Raji (cell line): ENCODE data around the gene CDC42EP3.

Experiments used
- POLR2A ChIP-seq: IDR thresholded peaks from 2 replicates; pipeline ENCODE4 v1.6.1; 2011; ENCODE audit warnings: low read depth, low read length, control low read depth; ENCODE audit not compliant: insufficient read depth

The CDC42EP3 gene

DNA sequence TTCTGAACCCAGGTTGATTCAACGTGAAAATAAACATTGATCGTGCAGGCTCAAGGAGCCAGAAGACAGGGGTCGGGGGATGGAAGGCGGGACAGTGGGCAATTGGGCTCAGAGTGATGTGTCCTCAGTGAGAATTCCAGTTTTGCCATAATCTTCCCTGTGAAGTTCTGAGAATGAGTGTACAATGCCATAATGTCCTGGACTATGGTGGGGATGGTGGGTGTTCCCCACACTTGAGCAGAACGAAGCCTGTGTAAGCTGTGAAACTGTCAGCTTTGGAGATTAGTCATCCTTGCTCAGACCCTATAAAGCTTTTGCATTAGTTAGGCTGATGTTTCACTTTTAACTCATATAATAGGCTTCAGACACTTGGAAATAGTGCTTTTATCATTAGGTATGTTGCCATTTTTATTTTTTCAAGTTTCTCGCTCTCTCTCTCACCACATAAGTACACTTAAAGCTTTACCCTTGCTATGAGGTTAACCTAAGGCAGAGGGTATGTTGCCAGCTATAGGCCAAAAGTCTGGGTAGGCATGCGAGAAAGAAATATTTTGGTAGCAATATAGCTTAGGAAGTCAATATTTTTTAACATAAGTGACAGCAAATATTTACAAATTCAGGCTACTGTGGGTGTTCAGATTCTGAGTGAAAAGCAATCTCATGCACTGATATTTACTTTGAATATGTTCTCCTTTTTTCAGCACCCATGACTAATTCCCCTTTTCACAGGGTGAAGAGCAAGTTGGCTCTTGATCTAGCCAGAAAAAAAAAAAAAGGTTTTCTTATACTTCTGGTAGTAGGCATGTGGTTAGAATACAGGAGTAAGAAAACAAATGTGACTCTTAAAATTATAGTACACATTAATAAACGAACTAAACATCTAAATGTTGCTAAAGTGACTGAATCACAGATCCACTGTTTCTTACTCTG lies 47.2 kb downstream of the CDC42EP3 start:
- TF ChIP-seq POLR2A: no peak

DNA sequence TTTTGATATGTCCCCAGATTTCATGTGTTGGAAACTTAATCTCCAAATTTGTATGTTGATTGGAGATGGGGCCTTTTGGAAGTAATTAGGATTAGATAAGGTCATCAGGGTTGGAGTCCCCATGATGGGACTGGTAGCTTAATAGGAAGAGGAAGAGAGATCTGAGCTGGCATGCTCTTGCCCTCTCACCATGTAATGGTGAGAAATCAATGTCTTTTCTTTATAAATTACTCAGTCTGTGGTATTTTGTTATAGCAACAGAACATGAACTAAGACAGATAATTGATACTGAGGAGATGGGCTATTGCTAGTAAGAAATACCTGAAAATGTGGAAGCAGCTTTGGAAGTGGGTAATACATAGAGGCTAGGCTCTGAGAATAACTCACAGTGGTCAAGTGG lies 48.0 kb downstream of the CDC42EP3 start:
- TF ChIP-seq POLR2A: no peak

DNA sequence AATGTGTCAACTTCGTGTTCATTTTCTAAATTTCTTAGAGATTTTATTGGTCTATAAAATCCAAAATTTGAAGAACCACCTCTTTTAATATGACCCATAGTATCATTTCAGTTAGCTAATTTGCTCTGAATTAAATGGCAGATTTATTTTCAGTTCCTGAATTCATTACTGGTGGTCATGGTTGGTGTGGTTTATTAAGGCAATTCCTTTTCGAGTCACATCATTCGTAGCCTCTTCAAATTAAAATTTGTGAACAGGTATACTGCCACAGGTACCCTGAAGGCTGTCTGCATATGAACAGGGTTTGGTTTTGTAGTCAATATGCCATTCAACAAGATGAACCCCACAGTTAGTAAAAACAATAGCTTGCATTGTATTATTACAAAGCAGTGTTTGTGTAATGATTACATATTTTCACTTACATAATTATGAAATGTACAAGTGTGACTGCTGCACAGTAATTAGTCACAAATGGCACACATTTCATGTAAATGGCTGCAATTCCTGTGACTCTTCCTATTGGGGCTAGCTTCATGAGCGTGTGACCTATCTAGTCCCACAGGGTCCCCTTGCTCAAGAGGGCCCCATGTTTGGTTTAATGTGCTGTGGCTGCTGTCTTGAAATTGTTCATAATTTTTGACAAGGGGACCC lies 48.9 kb downstream of the CDC42EP3 start:
- no peak for TF ChIP-seq POLR2A

DNA sequence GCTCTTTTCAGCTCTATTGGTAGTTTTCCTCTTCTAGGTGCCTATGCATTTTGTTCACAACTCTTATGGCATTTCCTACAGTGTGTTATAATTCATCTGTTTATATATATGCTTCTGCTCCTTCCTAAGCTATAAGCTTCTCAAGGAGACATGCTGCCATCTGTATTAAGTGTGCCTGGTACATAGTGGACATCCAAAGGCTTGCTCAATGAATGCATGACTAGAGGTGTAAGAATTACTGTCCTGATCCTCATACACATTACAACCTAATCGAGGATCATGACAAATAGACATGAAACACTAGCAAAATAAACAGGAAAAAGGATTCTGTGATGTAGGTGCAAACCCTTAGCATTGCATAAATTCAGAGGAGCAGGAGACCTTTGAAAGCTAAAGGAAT lies 50.2 kb downstream of the CDC42EP3 start:
- TF ChIP-seq POLR2A: no peak

DNA sequence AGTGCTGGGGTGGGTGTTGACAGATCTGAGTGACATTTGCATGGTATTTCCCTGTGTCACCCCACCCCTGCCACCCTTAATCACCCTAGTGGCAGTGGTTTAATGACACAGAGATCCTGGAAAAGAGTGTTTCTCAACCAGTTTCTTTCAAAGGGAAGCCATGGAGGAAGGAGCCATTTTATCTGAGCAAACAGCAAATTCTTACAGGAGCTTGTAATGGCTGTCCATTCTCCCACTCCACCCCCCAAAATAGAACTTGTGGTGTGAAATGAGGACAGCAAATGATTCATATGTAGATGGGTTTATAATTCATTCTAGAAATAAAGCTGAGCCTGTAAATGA lies 51.5 kb downstream of the CDC42EP3 start:
- no peak for TF ChIP-seq POLR2A

DNA sequence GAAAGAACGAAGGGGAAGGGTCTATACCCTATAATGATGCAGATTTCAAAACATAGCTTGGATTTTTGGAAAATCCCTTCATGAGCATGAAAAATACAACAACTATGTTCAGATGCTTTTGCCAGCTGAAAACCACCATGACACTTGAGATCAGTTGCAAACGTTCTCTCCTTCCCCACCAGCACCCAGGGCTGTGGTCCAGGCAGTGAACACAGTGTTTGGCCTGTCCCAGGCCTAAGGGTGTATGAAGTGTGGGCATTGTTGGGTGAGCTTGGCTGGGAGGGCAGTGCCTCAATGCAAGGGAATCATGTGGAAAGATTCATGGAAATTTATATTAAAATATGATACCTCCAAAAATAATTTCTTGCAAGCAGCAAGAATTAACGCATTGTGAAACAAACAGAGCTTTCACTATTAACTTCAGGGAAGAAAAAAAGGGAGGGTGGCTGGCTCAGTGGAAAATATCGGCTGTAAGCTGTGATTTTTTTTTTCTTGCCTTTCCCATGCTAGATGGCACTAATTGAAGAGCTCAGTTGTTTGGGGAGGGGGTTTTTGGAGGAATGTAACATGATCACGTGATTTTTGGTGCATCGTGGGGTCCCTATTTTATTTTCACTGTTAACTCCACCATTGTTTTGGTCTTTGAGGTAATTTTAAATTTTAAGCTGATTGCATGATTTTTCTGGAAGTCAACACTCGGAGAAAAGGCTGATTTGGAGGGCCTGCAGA lies 52.0 kb downstream of the CDC42EP3 start:
- TF ChIP-seq POLR2A: no peak

DNA sequence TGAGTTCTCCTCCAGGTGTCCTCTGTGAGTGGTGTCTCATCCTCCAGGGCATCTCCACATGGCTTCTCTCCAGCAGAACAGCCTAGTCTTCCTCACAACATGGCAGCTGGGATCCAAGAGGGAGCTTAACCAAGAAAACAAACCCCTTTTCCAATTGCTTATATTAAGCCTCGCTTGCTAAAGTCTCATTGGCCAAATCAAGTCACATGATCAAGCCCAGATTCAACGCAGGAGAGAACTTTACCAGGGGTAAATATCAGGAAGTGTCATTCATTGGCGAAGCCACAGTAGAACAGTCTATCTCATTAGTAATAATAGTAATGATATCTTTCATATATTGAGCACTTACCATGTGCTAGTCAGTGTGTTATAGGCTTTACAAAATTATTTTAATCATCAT lies 53.1 kb downstream of the CDC42EP3 start:
- no peak for TF ChIP-seq POLR2A

DNA sequence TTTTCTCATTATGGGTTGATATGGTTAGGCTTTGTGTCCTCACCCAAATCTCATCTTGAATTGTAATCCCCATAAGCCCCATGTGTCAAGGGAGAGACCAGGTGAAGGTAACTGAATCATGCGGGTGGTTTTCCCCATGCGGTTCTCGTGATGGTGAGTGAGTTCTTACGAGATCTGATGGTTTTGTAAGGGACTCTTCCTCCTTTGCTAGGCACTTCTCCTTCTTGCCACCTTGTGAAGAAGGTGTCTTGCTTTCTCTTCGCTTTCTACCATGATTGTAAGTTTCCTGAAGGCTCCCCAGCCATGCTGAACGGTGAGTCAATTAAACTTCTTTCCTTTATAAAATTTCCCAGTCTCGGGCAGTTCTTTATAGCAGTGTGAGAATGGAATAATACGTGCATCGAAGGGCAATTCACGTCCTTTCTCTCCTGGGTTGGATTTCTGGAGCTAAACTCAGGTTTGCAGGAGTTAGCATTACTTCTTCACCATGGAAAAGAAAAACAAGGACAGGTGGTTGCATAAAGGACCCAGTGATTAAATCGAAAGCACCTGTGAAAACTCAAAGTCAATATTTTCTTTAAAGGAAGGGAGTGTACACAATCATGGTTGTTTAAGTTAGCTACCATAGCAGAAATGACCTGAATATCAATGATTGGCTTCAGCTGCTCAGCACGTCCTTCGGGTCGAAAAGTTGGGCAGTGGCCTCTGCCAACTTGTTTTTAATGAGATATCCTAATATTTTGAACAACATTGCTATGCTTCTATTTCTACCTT lies 54.1 kb downstream of the CDC42EP3 start:
- TF ChIP-seq POLR2A: no peak

DNA sequence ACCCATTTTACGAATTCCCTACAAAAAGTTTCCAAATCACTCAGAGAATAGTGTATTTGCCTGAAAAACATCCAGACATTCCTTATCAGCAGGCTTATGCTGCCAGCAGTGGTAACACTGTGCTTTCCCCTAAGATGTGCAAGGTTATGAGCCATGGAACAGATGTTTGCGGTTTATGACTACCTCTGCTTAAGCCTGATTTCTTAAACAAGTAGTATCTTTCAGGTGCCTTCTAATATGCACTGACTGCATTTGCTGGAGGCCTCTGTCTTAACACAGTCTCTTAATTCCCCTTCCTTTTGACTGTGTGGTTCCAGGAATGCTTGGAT lies 54.8 kb downstream of the CDC42EP3 start:
- no peak for TF ChIP-seq POLR2A

DNA sequence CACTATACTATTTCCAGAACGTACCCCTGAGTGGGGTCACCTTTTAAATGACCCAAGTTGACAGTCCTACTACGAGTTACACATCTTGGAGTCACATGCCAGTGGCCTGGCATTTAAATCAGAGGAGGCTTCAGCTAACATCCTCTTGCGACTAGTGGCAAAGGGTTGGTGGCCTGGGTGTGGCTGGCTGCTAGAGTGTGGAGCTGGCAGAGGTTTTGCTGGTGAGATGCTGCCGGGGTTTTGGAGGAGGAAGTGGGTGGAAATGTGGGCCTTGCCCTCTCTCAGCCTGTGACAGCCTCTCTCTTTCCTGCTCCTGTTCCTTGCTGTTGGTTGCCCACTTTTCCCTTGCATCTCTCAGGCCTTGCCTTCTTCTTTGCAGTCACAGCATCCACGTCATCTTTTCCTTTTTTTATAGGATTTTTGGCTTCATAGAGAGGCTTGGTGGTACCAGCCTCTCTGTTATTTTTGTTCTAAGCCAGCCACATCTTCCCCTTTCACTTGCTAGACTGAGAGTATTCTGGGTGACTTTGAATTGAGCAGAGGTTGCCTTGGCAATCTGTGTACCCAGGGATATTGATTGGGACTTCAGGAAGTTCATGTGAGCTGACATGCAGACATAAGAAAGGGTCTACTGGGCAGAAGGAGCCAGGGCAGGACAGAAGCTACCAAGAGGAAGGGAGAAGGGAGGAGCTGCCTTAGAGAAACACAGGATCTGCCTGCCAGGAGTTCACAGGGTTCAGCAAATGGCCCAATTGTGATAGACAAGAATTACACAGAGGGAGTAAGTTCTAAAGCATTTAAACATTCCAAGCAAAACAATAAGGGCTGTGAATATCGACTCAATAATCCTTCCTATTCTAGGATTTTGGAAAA lies 55.4 kb downstream of the CDC42EP3 start:
- TF ChIP-seq POLR2A: no peak

DNA sequence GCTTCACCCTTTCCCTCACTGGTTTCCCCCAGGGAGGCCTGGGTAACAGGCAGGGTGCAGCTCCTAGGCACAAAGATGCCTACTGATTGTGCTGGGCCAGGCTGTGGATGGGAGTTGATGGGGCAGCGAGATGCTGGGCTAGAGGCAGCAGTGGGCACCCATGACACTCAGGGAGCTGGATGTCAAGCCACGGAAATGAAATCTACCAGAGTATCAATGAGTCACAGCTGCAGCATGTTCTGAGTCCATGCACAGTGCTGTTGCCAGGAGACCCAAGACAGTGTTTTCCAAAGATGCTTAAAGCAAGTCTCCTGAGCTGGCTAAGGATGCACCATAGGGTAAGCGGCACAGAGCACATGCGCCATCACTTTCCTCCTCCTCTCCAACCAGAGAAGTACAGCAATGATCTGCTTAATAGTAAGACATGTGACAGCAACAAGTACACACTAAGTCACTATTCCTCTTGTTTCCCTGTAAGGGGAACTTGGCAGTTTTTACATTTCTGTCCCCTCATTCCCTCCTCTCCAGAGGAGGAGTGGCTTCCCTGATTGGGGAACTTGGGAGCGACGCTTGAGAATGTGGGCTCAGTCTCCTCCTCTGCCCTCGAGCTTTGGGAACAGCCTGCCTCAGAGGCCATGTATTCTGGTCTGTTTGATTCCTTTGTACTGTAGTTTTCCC lies 57.2 kb downstream of the CDC42EP3 start:
- no peak for TF ChIP-seq POLR2A

DNA sequence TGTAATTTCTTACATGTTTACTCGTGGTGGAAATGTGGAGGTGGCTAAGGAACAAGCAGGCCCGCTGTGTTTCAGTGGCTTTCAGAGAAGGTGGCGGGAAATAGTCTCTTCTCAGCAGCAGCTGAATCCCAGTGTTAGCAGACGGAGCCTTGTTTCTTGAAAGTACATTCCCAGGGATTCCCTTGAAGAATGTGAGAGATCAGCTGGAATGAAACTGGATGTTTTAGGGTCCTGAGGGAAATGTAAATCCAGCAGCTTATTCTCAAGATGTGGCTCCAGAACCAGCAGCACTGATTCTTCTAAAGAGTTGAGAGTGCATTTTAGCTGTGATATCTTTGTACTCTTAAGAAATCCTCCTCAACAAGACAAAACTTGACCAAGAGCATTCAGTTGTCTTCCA lies 59.1 kb downstream of the CDC42EP3 start:
- TF ChIP-seq POLR2A: no peak

DNA sequence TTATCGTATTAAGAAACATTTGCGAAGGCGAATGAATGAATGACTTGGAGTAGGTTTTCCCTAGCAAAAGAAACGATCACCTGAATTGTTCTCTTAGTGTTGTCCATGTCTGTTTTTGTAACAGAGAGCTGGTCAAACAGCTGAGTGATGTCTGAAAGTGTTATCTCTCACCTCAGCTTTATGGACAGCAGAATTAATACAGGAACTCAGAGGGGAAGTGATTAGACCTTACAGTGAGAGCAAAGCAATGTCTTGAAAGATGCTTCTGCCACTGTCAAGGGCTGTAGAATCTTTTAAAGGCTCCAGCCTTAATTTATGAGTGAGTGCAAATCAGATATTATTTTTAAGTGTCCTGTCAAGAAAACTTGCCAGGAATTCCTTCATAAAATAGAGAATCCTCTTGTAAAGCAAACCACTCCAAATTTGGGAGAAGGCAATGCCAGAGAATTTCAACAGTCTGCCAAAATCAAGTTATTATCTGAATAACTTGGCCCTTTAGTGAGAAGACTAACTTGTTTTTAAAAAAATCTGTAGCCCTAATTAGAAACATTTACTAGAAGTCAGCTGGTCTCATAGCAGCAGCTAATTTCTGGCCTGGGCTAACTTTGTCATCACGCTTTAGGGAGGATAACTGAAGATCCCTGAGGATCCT lies 60.7 kb downstream of the CDC42EP3 start:
- no peak for TF ChIP-seq POLR2A
